Gastroesophageal sphincter (tissue), 4 donors: ENCODE results near the gene KCTD2. TPM values are rescaled to one million over a fixed set of nuclear protein-coding genes. Genes with fewer than 3 reads are reported as not detected.

ENCODE experiments used
- ATAC-seq: fragments of 150-250 bp; one replicate; pipeline ENCODE4 v1.9.1; 2016; ENCODE audit warnings: mild to moderate bottlenecking, moderate library complexity
- H3K27ac ChIP-seq, 4 donors: fragments of 200-600 bp; sonication (generic) in 3 of 4; 1 replicate in 3 of 4; 2 replicates in 1 of 4; pipeline ENCODE4 v1.5.1; 2016 to 2019
- H3K27me3 ChIP-seq: fragments of 200-600 bp; sonication (generic); one replicate; pipeline ENCODE4 v1.5.1; 2019
- H3K36me3 ChIP-seq, 2 donors: fragments of 200-600 bp; sonication (generic); one replicate each; pipeline ENCODE4 v1.5.1; 2019; ENCODE audit warnings: control low read depth in 1 of 2
- H3K4me1 ChIP-seq, 3 donors: fragments of 200-600 bp; sonication (generic); 1 replicate in 2 of 3; 2 replicates in 1 of 3; pipeline ENCODE4 v1.5.1; 2016 to 2019; ENCODE audit warnings: control low read depth in 2 of 3
- H3K4me3 ChIP-seq, 2 donors: fragments of 200-600 bp; sonication (generic); one replicate each; pipeline ENCODE4 v1.5.1; 2019; ENCODE audit warnings: mild to moderate bottlenecking in 1 of 2, moderate library complexity in 1 of 2
- H3K9me3 ChIP-seq, 3 donors: fragments of 200-600 bp; sonication (generic); one replicate each; pipeline ENCODE4 v1.5.1; 2017 to 2019; ENCODE audit warnings: control low read depth in 2 of 3
- EP300 ChIP-seq: sonication (generic); formaldehyde crosslinking; IDR thresholded peaks from one replicate; pipeline ENCODE4 v1.6.1; 2017; ENCODE audit warnings: antibody characterized with exemption, mild to moderate bottlenecking
- POLR2A ChIP-seq, 2 donors: fragments of 450-650 bp; IDR thresholded peaks; one replicate each; pipeline ENCODE4 v1.6.1; 2017; ENCODE audit warnings: antibody characterized with exemption in 2 of 2, mild to moderate bottlenecking in 2 of 2, moderate library complexity in 1 of 2
- POLR2AphosphoS5 ChIP-seq: sonication (generic); formaldehyde crosslinking; IDR thresholded peaks from one replicate; pipeline ENCODE4 v1.6.1; 2017; ENCODE audit warnings: antibody characterized with exemption
- WGBS, 2 donors: methylation state at CpG; one replicate each; pipeline ENCODE4 v1.1.5; 2018; ENCODE audit warnings: low coverage in 1 of 2; 5-methylcytosine and 5-hydroxymethylcytosine counted together
- total RNA-seq, 4 donors: library from RNA; depleted of rRNA; stranded (reverse); fragments of >200 nt; gene quantifications; one replicate each; pipeline ENCODE4 v1.1.0, GENCODE V29; 2016
- TF ChIP-seq, protein P1 (sequence below), 4 experiments: fragments of 200-600 bp in 2 of 4; fragments of 450-650 bp in 2 of 4; sonication (generic) in 1 of 4; IDR thresholded peaks; one replicate each; pipeline ENCODE4 v1.5.1; 2017 to 2019; ENCODE audit warnings: antibody characterized with exemption in 4 of 4, mild to moderate bottlenecking in 2 of 4, moderate library complexity in 2 of 4

KCTD2 gene
- total RNA-seq, 4 donors from 2014 or later: 27.1 to 39.7 (median 28.8) TPM

GRCh38 chr17:75008373-75008772, 38.7 kb upstream of the KCTD2 start:
- Histone ChIP-seq H3K9me3 (no peaks in the 10 kb centered on the region), H3K4me1 (peaks cover 0 to 24% (median 11%) of the 10 kb centered on the region in 3 donors), H3K36me3 (peaks cover 0 to 26% of the 10 kb centered on the region in 2 donors), H3K27me3 (no peaks in the 10 kb centered on the region), H3K27ac (no peak overlapping the region), H3K4me3 (no peak overlapping the region)
- TF ChIP-seq POLR2AphosphoS5 (no peak), EP300 (no peak), POLR2A (IDR thresholded peaks at IDR 0.05) (no peak)
- TF ChIP-seq, protein P1, sequence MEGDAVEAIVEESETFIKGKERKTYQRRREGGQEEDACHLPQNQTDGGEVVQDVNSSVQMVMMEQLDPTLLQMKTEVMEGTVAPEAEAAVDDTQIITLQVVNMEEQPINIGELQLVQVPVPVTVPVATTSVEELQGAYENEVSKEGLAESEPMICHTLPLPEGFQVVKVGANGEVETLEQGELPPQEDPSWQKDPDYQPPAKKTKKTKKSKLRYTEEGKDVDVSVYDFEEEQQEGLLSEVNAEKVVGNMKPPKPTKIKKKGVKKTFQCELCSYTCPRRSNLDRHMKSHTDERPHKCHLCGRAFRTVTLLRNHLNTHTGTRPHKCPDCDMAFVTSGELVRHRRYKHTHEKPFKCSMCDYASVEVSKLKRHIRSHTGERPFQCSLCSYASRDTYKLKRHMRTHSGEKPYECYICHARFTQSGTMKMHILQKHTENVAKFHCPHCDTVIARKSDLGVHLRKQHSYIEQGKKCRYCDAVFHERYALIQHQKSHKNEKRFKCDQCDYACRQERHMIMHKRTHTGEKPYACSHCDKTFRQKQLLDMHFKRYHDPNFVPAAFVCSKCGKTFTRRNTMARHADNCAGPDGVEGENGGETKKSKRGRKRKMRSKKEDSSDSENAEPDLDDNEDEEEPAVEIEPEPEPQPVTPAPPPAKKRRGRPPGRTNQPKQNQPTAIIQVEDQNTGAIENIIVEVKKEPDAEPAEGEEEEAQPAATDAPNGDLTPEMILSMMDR (IDR thresholded peaks at IDR 0.05): no peak
- 86 to 90% methylated on average over 5 to 6 of the region's 6 CpGs for WGBS, 2 donors
- ATAC-seq: no peak

GRCh38 chr17:75009139-75009724, 37.8 kb upstream of the KCTD2 start:
- WGBS, 2 donors: 45 to 69% methylated on average over 2 of the region's 2 CpGs
- Histone ChIP-seq H3K27ac (no peak overlapping the region), H3K27me3 (no peaks in the 10 kb centered on the region), H3K4me3 (no peak overlapping the region), H3K4me1 (peaks cover 0 to 31% (median 17%) of the 10 kb centered on the region in 3 donors), H3K9me3 (no peaks in the 10 kb centered on the region), H3K36me3 (peaks cover 0 to 18% of the 10 kb centered on the region in 2 donors)
- ATAC-seq: no peak
- TF ChIP-seq, protein P1 (IDR thresholded peaks at IDR 0.05): no peak
- no peak for TF ChIP-seq EP300
- TF ChIP-seq POLR2AphosphoS5: no peak
- TF ChIP-seq POLR2A (IDR thresholded peaks at IDR 0.05): no peak

GRCh38 chr17:75010683-75011400, 36.2 kb upstream of the KCTD2 start:
- no peaks in the 10 kb centered on the region for H3K9me3 ChIP-seq
- ATAC-seq: peak; percentile 50
- H3K4me1 ChIP-seq: peaks cover 0 to 31% (median 17%) of the 10 kb centered on the region in 3 donors
- no peaks in the 10 kb centered on the region for H3K27me3 ChIP-seq
- peaks cover 0 to 5% of the 10 kb centered on the region in 2 donors for H3K36me3 ChIP-seq
- H3K4me3 ChIP-seq: no peak overlapping the region
- TF ChIP-seq POLR2A (IDR thresholded peaks at IDR 0.05) (no peak), EP300 (no peak), POLR2AphosphoS5 (peak; percentile 11)
- TF ChIP-seq, protein P1 (IDR thresholded peaks at IDR 0.05): peak in 1 of 4 experiments; percentile 15
- WGBS, 2 donors: 33 to 47% methylated on average over 2 to 3 of the region's 8 CpGs
- H3K27ac ChIP-seq: peak overlapping the region; percentile 85 to 94 (median 92)

DNA sequence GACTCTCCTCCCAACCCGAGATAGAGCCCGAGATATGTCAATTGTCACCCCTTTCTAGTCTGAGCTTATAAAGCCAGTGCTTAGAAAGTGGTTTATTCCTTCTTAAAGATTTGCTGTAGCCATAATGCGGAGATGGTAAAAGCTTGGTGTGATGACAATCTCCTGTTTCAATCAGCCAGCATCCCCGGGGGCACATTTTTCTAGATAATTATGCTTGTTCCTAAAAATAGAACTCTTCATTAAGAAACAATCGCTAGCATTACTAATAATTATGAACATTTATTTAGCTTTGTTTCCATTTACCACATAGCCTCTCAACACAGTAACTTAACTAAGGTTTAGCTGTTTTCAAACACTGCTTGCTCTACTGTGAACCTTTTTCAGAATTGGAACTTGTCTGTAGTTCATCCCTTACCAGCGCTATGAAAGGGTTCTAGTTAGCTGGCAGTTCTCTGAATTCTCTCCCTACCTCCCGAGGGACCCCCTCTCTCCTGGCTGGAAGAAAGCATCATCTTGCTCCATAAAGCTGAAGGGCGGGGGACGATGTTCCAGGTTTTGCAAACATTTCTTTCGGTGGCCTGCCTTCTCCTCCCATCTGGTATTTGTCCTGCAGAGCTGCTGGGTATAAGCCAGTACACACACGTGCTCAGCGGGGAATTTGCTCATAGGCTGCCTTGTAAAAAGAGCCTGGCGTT, 35.5 kb upstream of the KCTD2 start:
- H3K36me3 ChIP-seq: peaks cover 0 to 6% of the 10 kb centered on the region in 2 donors
- no peaks in the 10 kb centered on the region for H3K27me3 ChIP-seq
- 13 to 22% methylated on average over 6 to 13 of the region's 13 CpGs for WGBS, 2 donors
- H3K9me3 ChIP-seq: no peaks in the 10 kb centered on the region
- peak overlapping the region; percentile 85 to 94 (median 92) for H3K27ac ChIP-seq
- TF ChIP-seq POLR2AphosphoS5 (peak; percentile 62), EP300 (no peak)
- H3K4me1 ChIP-seq: peaks cover 0 to 31% (median 17%) of the 10 kb centered on the region in 3 donors
- peak overlapping the region; percentile 66 to 86 for H3K4me3 ChIP-seq
- peak; percentile 85 for ATAC-seq

DNA sequence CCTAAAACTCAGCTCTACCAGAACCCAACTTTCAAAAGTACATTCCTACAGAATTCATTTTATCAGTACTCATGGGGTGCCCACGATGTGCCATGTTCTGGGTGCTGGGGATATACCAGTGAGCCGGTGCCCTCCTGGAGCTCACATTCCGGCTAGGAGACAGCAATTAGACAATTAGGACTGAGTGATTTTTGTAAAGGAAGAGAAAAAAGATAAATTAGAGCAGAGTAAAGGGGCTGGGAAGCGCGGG, 35.0 kb upstream of the KCTD2 start:
- Histone ChIP-seq H3K27ac (peak overlapping the region; percentile 85 to 94 (median 92)), H3K36me3 (peaks cover 0 to 11% of the 10 kb centered on the region in 2 donors), H3K4me1 (peaks cover 0 to 31% (median 17%) of the 10 kb centered on the region in 3 donors), H3K4me3 (peak overlapping the region; percentile 66 to 86), H3K9me3 (no peaks in the 10 kb centered on the region), H3K27me3 (no peaks in the 10 kb centered on the region)
- TF ChIP-seq POLR2A (IDR thresholded peaks at IDR 0.05) (no peak), POLR2AphosphoS5 (no peak), EP300 (no peak)
- TF ChIP-seq, protein P1 (IDR thresholded peaks at IDR 0.05): no peak
- ATAC-seq: no peak
- WGBS, 2 donors: 5 to 6% methylated on average over 5 of the region's 5 CpGs
